ENCODE measurements around the gene PHF20.
"Not testable (repeated sequence)": the region's sequence is repeated elsewhere in the genome, so short reads cannot be mapped to it uniquely, and the experiment has no call there.

Gene PHF20

DNA sequence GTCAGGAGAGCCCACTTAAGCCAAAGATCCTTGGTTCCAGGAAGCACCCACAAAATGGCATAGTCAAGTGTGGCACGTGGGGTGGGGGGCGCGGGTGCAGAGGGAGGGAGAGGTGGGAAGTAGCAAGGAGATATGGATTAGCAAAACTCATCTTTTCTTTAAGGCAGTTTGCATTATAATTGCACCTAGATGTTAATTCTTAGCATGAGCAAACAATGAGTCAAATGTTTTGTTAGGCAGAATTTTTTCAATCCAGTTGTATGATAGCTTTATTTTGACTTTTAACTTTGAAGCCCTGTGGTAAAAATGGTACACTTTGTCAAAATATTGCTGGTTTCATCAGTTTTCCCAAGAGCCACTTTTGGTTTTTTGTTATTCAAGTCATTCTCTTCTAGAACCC, 167.4 kb downstream of the PHF20 start:
- no peaks in the 10 kb centered on the region for H3K9me3 Mint-ChIP-seq
- no peaks in the 10 kb centered on the region for H3K4me1 Mint-ChIP-seq
- H3K4me3 Mint-ChIP-seq = no peak overlapping the region
- H3K36me3 Mint-ChIP-seq = peaks cover 3% of the 10 kb centered on the region
- no peaks in the 10 kb centered on the region for H3K27me3 Mint-ChIP-seq
- no peak overlapping the region for H3K27ac Mint-ChIP-seq

- no peaks in the 10 kb centered on the region for H3K4me1 Mint-ChIP-seq
- no peaks in the 10 kb centered on the region for H3K9me3 Mint-ChIP-seq
- no peak overlapping the region for H3K27ac Mint-ChIP-seq
- H3K27me3 Mint-ChIP-seq = no peaks in the 10 kb centered on the region
- peaks cover 3% of the 10 kb centered on the region for H3K36me3 Mint-ChIP-seq
- H3K4me3 Mint-ChIP-seq = no peak overlapping the region
These were observed 169.8 kb downstream of the PHF20 start for GRCh38 chr20:35941620-35942019.

- H3K4me1 Mint-ChIP-seq = no peaks in the 10 kb centered on the region
- no peaks in the 10 kb centered on the region for H3K9me3 Mint-ChIP-seq
- H3K36me3 Mint-ChIP-seq = peaks cover 4% of the 10 kb centered on the region
- no peaks in the 10 kb centered on the region for H3K27me3 Mint-ChIP-seq
- H3K4me3 Mint-ChIP-seq = no peak overlapping the region
- H3K27ac Mint-ChIP-seq = no peak overlapping the region
These were observed 170.4 kb downstream of the PHF20 start for GRCh38 chr20:35942243-35942642.

GRCh38 chr20:35947489-35947888, 175.7 kb downstream of the PHF20 start:
- Mint-ChIP-seq H3K9me3 (no peaks in the 10 kb centered on the region), H3K27ac (no peak overlapping the region), H3K4me3 (no peak overlapping the region), H3K36me3 (peaks cover 2% of the 10 kb centered on the region), H3K27me3 (no peaks in the 10 kb centered on the region), H3K4me1 (peaks cover 13% of the 10 kb centered on the region)

GRCh38 chr20:35947907-35948306, 176.1 kb downstream of the PHF20 start:
- peaks cover 18% of the 10 kb centered on the region for H3K4me1 Mint-ChIP-seq
- H3K27ac Mint-ChIP-seq = peak overlapping the region; percentile 41
- no peaks in the 10 kb centered on the region for H3K9me3 Mint-ChIP-seq
- H3K4me3 Mint-ChIP-seq = no peak overlapping the region
- H3K27me3 Mint-ChIP-seq = no peaks in the 10 kb centered on the region
- H3K36me3 Mint-ChIP-seq = peaks cover 2% of the 10 kb centered on the region

- Mint-ChIP-seq H3K9me3 (no peaks in the 10 kb centered on the region), H3K27ac (no peak overlapping the region), H3K4me1 (peaks cover 22% of the 10 kb centered on the region), H3K4me3 (no peak overlapping the region), H3K36me3 (peaks cover 4% of the 10 kb centered on the region), H3K27me3 (no peaks in the 10 kb centered on the region)
These were observed 178.3 kb downstream of the PHF20 start for GRCh38 chr20:35950093-35950492.

DNA sequence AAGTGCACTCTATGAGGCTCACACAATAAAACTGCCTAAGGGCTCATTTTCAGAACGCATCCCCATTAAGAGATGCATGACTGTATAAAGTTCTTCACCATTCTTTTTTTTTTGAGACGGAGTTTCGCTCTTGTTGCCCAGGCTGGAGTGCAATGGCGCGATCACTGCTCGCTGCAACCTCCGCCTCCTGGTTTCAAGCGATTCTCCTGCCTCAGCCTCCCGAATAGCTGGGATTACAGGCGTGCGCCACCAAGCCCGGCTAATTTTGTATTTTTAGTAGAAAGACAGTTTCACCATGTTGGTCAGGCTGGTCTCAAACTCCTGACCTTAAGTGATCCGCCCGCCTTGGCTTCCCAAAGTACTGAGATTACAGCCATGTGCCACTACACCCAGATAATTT, 180.3 kb downstream of the PHF20 start:
- Mint-ChIP-seq H3K4me3 (peak overlapping the region; percentile 99), H3K4me1 (peaks cover 22% of the 10 kb centered on the region), H3K27ac (peak overlapping the region; percentile 30)
- not testable (repeated sequence) for H3K36me3 Mint-ChIP-seq, H3K27me3 Mint-ChIP-seq, H3K9me3 Mint-ChIP-seq

GRCh38 chr20:35952480-35953386, 180.9 kb downstream of the PHF20 start:
- H3K4me1 Mint-ChIP-seq = peaks cover 22% of the 10 kb centered on the region
- peaks cover 1% of the 10 kb centered on the region for H3K36me3 Mint-ChIP-seq
- no peaks in the 10 kb centered on the region for H3K9me3 Mint-ChIP-seq
- no peaks in the 10 kb centered on the region for H3K27me3 Mint-ChIP-seq
- H3K4me3 Mint-ChIP-seq = peak overlapping the region; percentile 99
- H3K27ac Mint-ChIP-seq = peak overlapping the region; percentile 93

GRCh38 chr20:35953387-35954199, 181.8 kb downstream of the PHF20 start:
- Mint-ChIP-seq H3K9me3 (no peaks in the 10 kb centered on the region), H3K27me3 (no peaks in the 10 kb centered on the region), H3K4me3 (peak overlapping the region; percentile 99), H3K4me1 (peaks cover 22% of the 10 kb centered on the region), H3K36me3 (peaks cover 1% of the 10 kb centered on the region), H3K27ac (peak overlapping the region; percentile 100)

- peak within 1 kb of the TSS; percentile 100 for H3K27ac Mint-ChIP-seq
- H3K27me3 Mint-ChIP-seq = no peaks in the 10 kb centered on the region
- H3K4me3 Mint-ChIP-seq = peak within 1 kb of the TSS; percentile 99
- H3K9me3 Mint-ChIP-seq = no peaks in the 10 kb centered on the region
- H3K4me1 Mint-ChIP-seq = peaks cover 18% of the 10 kb centered on the region
- peaks cover 1% of the 10 kb centered on the region for H3K36me3 Mint-ChIP-seq
These were observed 182.5 kb downstream of the PHF20 start, which contains the start of gene SCAND1 for GRCh38 chr20:35954200-35954906. SCAND1 (minus strand) TSS chr20:35954502; CDS start chr20:35954284, 218 bp downstream.

GRCh38 chr20:35954907-35955251, 183.1 kb downstream of the PHF20 start:
- Mint-ChIP-seq H3K27ac (peak overlapping the region; percentile 100), H3K27me3 (no peaks in the 10 kb centered on the region), H3K4me3 (peak overlapping the region; percentile 99), H3K36me3 (peaks cover 1% of the 10 kb centered on the region), H3K4me1 (peaks cover 18% of the 10 kb centered on the region), H3K9me3 (no peaks in the 10 kb centered on the region)

- Mint-ChIP-seq H3K4me3 (no peak overlapping the region), H3K36me3 (peaks cover 1% of the 10 kb centered on the region), H3K9me3 (no peaks in the 10 kb centered on the region), H3K27me3 (no peaks in the 10 kb centered on the region), H3K27ac (peak overlapping the region; percentile 33), H3K4me1 (peaks cover 17% of the 10 kb centered on the region)
These were observed 184.8 kb downstream of the PHF20 start for GRCh38 chr20:35956616-35957015.

- not testable (repeated sequence) for H3K27ac Mint-ChIP-seq, H3K4me1 Mint-ChIP-seq, H3K9me3 Mint-ChIP-seq, H3K36me3 Mint-ChIP-seq, H3K4me3 Mint-ChIP-seq, H3K27me3 Mint-ChIP-seq
These were observed 187.5 kb downstream of the PHF20 start for GRCh38 chr20:35959291-35959690.

DNA sequence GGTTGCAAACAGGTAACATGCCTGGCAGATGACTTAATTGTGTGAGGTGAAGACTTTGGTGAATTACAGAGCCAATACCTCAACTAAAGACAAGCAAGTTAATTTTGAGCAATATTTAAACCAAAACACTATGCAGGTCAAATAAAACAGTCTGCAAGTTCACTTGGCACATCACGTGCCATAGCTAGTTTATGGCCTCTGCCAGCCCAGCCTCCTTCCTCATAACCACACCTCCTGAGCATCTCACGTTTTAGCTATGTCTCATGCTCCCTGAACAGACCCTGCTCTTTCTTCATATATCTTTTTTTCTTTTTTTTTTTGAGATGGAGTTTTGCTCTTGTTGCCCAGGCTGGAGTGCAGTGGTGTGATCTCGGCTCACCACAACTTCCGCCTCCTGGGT, 192.1 kb downstream of the PHF20 start:
- Mint-ChIP-seq H3K36me3 (no peaks in the 10 kb centered on the region), H3K9me3 (no peaks in the 10 kb centered on the region), H3K4me3 (no peak overlapping the region), H3K27ac (no peak overlapping the region), H3K4me1 (peaks cover 4% of the 10 kb centered on the region), H3K27me3 (no peaks in the 10 kb centered on the region)

DNA sequence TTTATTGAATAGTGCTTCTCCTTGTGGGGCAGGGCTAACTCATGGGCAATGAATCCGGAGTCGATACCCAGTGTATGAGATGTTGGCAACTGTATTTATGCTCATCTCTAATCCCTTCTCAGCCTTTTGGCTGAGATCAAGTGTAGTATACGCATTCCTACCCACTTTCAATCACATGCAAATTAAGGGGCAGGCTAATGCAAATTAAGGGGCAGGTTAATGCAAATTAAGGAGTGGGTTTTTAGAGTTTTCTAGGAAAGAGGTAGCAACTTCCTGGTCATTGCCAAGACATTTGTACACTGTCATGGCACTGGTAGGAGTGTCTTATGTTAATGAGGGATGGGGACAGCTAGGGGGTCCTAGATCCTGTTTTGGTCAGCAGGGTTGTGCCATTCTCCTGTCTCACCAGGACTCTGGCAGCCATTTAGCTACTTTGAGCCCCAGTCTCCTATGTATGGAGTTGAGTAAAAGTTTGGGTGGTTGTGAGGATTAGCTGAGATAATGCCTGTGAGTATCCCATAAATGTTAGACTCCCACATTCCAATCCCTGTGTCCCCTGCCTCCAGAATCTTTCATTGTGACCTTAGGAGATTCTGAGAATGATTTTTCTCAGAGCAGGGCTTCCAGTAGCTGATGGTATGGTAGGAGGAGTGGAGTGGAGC, 196.3 kb downstream of the PHF20 start, which contains the start of gene CNBD2:
CNBD2 (plus strand) TSS at position 612 of the 662 bp plus-strand sequence. CDS start 173 bp downstream, outside the sequence.
- H3K36me3 Mint-ChIP-seq = no peaks in the 10 kb centered on the region
- H3K27ac Mint-ChIP-seq = no peak within 1 kb of the TSS
- peaks cover 4% of the 10 kb centered on the region for H3K4me1 Mint-ChIP-seq
- no peaks in the 10 kb centered on the region for H3K27me3 Mint-ChIP-seq
- H3K9me3 Mint-ChIP-seq = no peaks in the 10 kb centered on the region
- no peak within 1 kb of the TSS for H3K4me3 Mint-ChIP-seq
